ENCODE results near the gene COL25A1.

Gene COL25A1

DNA sequence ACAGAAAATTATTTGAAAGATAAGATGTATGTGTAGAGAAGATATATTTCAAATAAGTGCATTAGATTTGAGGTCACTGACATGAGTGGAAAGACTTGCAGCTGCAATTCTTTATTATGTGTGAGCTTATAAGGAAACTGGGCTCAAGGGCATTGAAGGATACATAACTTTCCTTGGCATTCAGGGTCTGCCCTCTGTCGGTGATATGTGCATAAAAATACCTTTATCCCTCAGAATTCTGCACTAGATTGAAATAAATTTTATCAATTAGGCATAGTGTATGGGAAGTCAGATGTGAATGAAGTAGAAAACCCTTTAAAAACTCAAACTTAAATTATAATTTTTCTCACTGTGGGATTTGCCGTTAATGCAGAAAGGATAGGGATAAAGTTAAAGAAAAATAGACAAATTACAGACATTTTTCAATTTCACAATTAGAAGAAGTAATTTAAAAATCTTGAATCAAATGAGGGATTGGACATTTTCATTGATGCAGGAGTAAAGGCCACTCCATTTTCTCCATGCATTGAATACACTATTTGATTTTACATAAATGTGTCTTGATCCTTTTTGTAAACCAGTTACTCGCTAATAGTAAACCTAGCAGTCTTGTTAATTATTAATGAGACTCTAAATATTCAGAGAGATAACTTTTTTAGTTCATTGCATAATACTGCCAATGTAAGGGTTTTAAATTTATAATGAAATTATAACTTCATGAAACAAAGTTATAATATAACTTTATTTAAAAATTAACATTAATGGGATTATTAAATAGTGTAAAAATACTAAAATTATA is 518.6 kb downstream of the COL25A1 start:
- Histone ChIP-seq H3K4me3 (no peak overlapping the region), H3K27me3 (no peaks in the 10 kb centered on the region), H3K9ac (no peak overlapping the region), H3K4me1 (no peaks in the 10 kb centered on the region), H3K4me2 (no peak overlapping the region), H3K27ac (no peak overlapping the region), H4K20me1 (no peaks in the 10 kb centered on the region), H3K9me3 (no peaks in the 10 kb centered on the region), H3K36me3 (no peaks in the 10 kb centered on the region)
- no peak for TF ChIP-seq Cebpa-rat (IDR thresholded peaks at IDR 0.05)

DNA sequence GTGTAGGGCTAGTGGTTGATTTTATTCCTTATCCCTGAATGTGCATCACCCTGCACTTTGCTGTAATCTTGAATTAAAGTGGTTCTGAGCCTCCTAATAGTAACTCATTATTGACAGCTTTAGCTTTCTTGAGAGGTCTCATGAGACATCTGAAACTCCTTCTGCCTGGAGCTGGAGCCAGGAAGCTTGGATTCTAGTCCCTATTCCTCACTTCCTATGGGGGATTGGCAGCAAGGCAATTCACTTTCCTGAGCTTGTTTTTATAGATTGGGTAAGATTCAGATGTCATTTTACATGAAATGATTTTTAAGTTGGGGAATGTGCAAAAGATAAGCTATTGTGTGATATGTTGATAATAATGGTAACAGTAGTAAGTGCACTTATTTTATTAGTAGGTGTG is 522.5 kb downstream of the COL25A1 start:
- H4K20me1 ChIP-seq, result no peaks in the 10 kb centered on the region
- no peak overlapping the region for H3K27ac ChIP-seq
- no peaks in the 10 kb centered on the region for H3K9me3 ChIP-seq
- no peaks in the 10 kb centered on the region for H3K4me1 ChIP-seq
- H3K4me2 ChIP-seq, result no peak overlapping the region
- no peaks in the 10 kb centered on the region for H3K36me3 ChIP-seq
- H3K27me3 ChIP-seq, result no peaks in the 10 kb centered on the region
- no peak for TF ChIP-seq Cebpa-rat (IDR thresholded peaks at IDR 0.05)
- no peak overlapping the region for H3K4me3 ChIP-seq
- H3K9ac ChIP-seq, result no peak overlapping the region

DNA sequence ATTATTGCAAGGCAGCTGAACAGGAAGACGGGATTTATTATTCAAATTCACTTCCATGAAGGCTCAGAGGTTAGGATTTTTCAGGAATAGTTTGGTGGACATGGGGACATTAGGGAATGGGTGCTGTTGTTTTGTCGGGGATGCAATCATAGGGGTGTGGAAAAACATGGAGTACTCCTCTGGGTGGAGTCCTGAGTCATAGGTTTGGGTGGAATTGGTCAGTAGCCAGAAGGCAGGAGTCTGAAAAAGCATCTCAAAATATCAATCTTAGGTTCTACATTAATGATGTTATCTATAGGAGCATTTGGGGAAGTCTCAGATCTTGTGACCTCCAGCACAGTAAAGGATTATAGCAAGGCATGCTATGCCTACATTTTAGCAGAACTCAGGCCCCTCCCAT is 525.1 kb downstream of the COL25A1 start:
- no peaks in the 10 kb centered on the region for H3K36me3 ChIP-seq

DNA sequence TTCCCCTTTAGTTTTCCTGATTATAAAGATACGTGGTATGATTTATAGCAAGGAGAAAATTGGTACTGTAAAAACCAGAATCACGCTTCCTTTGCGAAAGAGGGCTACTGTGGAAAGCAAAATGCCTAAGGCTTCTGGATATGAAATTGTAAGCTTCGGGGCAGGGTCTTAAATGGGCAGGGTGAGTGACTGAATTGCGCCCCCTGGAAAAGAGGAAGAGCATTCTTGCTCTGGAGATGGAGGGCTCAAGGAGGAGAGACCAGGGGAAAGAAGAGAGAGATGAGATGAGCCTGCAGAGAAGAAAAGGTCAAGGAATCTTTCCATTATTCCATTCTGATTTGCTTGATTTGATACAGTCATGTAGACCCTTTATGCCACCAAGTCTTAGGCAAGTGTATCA is 526.5 kb downstream of the COL25A1 start:
- no peaks in the 10 kb centered on the region for H4K20me1 ChIP-seq
- no peak overlapping the region for H3K27ac ChIP-seq
- H3K4me3 ChIP-seq, result no peak overlapping the region
- no peaks in the 10 kb centered on the region for H3K9me3 ChIP-seq
- H3K27me3 ChIP-seq, result no peaks in the 10 kb centered on the region
- H3K36me3 ChIP-seq, result no peaks in the 10 kb centered on the region
- H3K4me1 ChIP-seq, result no peaks in the 10 kb centered on the region
- H3K9ac ChIP-seq, result no peak overlapping the region
- no peak for TF ChIP-seq Cebpa-rat (IDR thresholded peaks at IDR 0.05)
- H3K4me2 ChIP-seq, result no peak overlapping the region

More for the DNA sequence above, 525.1 kb downstream of the COL25A1 start:
- Histone ChIP-seq H3K4me1 (no peaks in the 10 kb centered on the region), H3K9ac (no peak overlapping the region), H4K20me1 (no peaks in the 10 kb centered on the region), H3K4me2 (no peak overlapping the region), H3K9me3 (no peaks in the 10 kb centered on the region), H3K27ac (no peak overlapping the region), H3K27me3 (no peaks in the 10 kb centered on the region), H3K4me3 (no peak overlapping the region)
- TF ChIP-seq Cebpa-rat (IDR thresholded peaks at IDR 0.05), result no peak

DNA sequence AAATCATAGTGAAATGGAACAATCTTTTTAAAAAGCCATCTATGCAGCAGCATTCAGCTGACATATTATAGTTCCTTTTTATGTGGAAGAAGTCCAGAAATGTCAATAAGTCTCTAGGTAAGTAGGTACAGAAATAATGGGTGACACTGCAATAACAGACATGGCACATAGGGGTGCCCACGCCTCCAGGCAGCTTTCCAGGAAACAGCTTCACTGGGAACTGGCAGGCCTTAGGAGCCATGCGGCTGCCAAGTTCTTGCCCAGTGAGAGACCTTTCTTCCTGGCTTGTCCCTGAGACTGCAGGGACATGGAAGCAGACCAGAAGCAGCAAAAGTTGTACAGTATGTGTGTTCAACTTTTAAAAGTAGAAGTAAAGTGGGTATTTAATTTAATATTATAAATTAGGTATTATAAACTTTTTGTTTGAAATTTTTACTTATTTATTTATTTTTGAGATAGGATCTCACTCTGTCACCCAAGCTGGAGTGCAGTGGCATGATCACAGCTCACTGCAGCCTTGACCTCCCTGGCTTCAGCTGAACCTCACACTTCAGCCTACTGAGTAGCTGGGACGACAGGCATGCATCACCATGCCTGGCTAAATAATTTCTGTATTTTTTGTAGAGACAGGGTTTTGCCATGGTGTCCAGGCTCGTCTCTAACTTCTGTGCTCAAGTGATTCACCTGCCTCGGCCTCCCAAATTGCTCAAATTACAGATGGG is 527.5 kb downstream of the COL25A1 start:
- H3K9ac ChIP-seq, result no peak overlapping the region
- H4K20me1 ChIP-seq, result no peaks in the 10 kb centered on the region
- H3K4me1 ChIP-seq, result no peaks in the 10 kb centered on the region
- H3K9me3 ChIP-seq, result no peaks in the 10 kb centered on the region
- no peak overlapping the region for H3K27ac ChIP-seq
- H3K27me3 ChIP-seq, result no peaks in the 10 kb centered on the region
- TF ChIP-seq Cebpa-rat (IDR thresholded peaks at IDR 0.05), result no peak
- H3K36me3 ChIP-seq, result no peaks in the 10 kb centered on the region
- no peak overlapping the region for H3K4me3 ChIP-seq
- H3K4me2 ChIP-seq, result no peak overlapping the region

DNA sequence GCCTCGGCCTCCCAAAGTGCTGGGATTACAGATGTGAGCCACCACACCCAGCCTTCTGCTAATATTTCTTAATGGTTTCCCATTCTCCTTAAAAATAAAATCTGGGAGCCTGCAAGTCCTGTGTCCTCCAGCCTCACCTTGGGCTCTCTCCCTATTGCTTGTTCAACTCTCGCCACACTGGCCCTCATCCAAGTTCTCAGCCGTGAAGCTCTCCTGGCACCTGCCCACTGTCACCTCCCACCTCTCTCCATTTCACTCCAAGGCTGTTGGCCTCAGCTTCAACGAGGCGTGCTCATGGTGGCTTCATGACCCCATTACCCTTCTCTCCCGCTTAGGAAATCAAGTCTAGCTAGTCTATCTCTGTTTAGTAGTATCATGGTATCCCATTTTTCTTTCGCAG is 530.1 kb downstream of the COL25A1 start:
- H3K4me2 ChIP-seq, result no peak overlapping the region
- no peak overlapping the region for H3K4me3 ChIP-seq
- H3K9ac ChIP-seq, result no peak overlapping the region
- H3K4me1 ChIP-seq, result no peaks in the 10 kb centered on the region
- no peaks in the 10 kb centered on the region for H3K27me3 ChIP-seq
- TF ChIP-seq Cebpa-rat (IDR thresholded peaks at IDR 0.05), result no peak
- H3K27ac ChIP-seq, result no peak overlapping the region
- no peaks in the 10 kb centered on the region for H3K36me3 ChIP-seq
- no peaks in the 10 kb centered on the region for H3K9me3 ChIP-seq
- no peaks in the 10 kb centered on the region for H4K20me1 ChIP-seq

GRCh38 chr4:108766058-108766457 is 536.4 kb downstream of the COL25A1 start:
- Histone ChIP-seq H3K27ac (no peak overlapping the region), H3K9ac (no peak overlapping the region), H3K4me3 (no peak overlapping the region), H3K9me3 (peaks cover 40% of the 10 kb centered on the region), H4K20me1 (no peaks in the 10 kb centered on the region), H3K4me2 (no peak overlapping the region), H3K4me1 (no peaks in the 10 kb centered on the region), H3K36me3 (no peaks in the 10 kb centered on the region), H3K27me3 (peaks cover 24% of the 10 kb centered on the region)
- TF ChIP-seq Cebpa-rat (IDR thresholded peaks at IDR 0.05), result no peak

GRCh38 chr4:108763986-108764385 is 538.5 kb downstream of the COL25A1 start:
- no peak overlapping the region for H3K4me3 ChIP-seq
- no peak overlapping the region for H3K9ac ChIP-seq
- H3K27ac ChIP-seq, result no peak overlapping the region
- TF ChIP-seq Cebpa-rat (IDR thresholded peaks at IDR 0.05), result no peak
- H3K4me2 ChIP-seq, result no peak overlapping the region
- no peaks in the 10 kb centered on the region for H3K36me3 ChIP-seq
- H3K9me3 ChIP-seq, result peaks cover 40% of the 10 kb centered on the region
- no peaks in the 10 kb centered on the region for H4K20me1 ChIP-seq
- H3K27me3 ChIP-seq, result peaks cover 24% of the 10 kb centered on the region
- no peaks in the 10 kb centered on the region for H3K4me1 ChIP-seq

DNA sequence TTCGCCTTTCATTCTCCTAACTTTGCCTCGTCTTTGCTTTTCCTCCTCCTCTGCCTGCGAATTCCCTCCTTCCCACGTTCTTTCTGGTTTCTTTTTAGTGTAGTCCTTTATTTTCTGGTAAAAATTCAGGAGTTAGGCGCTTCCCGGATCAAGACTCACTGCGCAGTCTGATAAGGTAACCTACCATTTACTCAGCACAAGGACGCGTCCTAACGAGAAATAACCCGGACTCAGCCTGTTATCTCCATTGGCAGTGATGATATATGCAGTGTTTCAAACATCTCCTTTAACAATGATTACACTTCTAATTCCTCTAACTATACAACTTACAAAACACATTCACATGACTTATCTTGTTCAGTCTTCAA is 539.2 kb downstream of the COL25A1 start:
- no peak for TF ChIP-seq Cebpa-rat (IDR thresholded peaks at IDR 0.05)
- Histone ChIP-seq H3K4me1 (no peaks in the 10 kb centered on the region), H3K27me3 (peaks cover 24% of the 10 kb centered on the region), H3K9me3 (peaks cover 40% of the 10 kb centered on the region), H3K9ac (no peak overlapping the region), H3K36me3 (no peaks in the 10 kb centered on the region), H3K27ac (no peak overlapping the region), H3K4me2 (no peak overlapping the region), H3K4me3 (peak overlapping the region; percentile 39; the same call in 1 of the 2 replicates), H4K20me1 (no peaks in the 10 kb centered on the region)

DNA sequence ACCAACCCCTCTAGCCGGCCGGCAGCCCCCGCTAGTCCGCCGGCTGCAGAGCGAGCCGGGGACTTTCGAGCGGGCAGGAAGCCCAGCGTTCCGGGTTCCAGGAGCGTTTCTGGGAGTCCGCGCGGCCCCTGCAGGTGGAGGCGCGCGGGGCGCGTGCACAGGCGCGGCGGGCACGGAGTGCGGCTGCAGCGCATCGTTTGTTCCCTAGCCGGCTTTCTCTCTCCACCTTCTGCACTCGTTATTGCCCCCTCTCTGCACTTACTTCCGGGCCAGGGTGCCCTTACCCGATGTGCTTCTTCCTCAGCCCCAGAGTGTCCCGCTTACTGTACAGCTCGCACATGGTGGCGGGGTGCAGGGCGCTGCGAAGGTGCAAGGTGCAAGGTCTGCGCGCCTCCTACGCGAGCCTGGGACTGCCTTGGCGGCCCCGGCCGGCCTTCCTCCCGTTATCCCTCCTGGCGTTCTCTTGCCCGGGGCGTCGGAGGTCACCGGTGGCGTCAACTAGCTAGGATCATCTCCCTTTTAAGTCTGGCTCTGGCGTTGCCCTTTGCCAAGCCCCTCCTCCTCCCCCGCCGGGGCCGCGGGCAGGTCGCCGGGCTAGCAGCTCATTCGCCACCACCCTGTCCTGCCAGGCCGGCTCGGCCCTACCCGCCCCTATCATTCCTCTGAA is 539.8 kb downstream of the COL25A1 start, which contains the start of gene ETNPPL:
Gene ETNPPL (minus strand): TSS at position 495 of the 667 bp plus-strand sequence. CDS start 155 bp downstream, at position 340.
- Histone ChIP-seq H3K36me3 (no peaks in the 10 kb centered on the region), H3K9ac (no peak within 1 kb of the TSS), H3K4me2 (0 out of 2 replicates have a peak within 1 kb of the TSS, but pooled peaks have one; percentile 2), H4K20me1 (no peaks in the 10 kb centered on the region), H3K27me3 (peaks cover 24% of the 10 kb centered on the region), H3K4me1 (no peaks in the 10 kb centered on the region), H3K27ac (no peak within 1 kb of the TSS), H3K4me3 (peak within 1 kb of the TSS; percentile 39; the same call in 1 of the 2 replicates), H3K9me3 (peaks cover 40% of the 10 kb centered on the region)
- no peak for TF ChIP-seq Cebpa-rat (IDR thresholded peaks at IDR 0.05)

Data from BLaER1 (cell line).